Ammon's horn (tissue), 1 donor: ENCODE results near the gene ITSN1.
"Not testable (repeated sequence)": the region's sequence is repeated elsewhere in the genome, so short reads cannot be mapped to it uniquely, and the experiment has no call there.

ENCODE experiments used
- DNase-seq: peaks from one replicate; pipeline ENCODE4 v3.0.0-alpha.2; 2016; ENCODE audit warnings: low spot score

ITSN1 gene

DNA sequence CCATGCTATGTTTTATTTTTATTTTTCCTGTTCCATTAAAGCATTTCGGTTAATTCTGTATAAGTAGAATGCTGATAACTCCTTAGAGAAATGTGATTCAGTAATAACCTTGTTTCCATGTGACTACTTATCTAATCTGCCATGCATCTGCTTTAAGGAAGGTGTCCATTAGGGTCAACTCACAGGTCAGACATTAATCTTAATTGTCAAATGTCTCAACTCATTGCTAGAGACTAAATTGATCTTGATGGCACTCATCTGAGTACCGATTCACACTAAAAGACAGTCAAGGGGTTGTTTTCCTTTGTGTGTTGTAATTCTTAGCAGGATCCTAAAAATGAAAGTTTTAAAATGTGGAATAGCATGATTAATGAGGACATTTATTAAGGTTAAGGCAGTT lies 41.8 kb downstream of the ITSN1 start:
- no peak for DNase-seq

DNA sequence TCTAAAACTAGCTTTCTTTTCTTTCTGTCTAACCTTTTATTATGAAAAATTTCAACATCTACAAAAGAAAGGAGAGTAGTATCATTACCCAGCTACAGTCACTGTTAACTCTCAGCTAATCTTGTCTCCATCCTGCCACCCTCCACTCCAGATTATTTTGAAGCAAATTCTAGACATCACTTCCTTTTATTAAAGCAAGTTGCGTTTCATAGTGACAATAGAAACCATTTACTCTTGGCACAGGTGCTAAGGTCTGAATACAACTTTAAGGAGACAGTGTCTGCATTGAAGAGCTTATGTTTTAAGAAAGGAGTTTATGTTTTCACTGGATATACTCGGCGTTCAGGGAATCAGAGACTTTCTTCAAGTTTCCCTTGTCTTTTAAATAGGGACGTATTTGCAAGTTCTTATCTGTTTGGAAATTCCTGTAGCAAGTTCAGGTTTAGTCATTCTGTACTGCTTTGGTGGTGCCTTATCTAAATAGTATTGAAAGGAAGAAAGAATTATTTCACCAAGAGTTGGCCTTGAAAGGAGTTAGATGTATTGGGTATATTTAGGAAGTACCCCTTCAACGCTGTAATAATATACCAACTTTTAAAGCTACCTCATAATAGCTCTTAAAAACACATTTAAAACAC lies 42.7 kb downstream of the ITSN1 start:
- DNase-seq: no peak

DNA sequence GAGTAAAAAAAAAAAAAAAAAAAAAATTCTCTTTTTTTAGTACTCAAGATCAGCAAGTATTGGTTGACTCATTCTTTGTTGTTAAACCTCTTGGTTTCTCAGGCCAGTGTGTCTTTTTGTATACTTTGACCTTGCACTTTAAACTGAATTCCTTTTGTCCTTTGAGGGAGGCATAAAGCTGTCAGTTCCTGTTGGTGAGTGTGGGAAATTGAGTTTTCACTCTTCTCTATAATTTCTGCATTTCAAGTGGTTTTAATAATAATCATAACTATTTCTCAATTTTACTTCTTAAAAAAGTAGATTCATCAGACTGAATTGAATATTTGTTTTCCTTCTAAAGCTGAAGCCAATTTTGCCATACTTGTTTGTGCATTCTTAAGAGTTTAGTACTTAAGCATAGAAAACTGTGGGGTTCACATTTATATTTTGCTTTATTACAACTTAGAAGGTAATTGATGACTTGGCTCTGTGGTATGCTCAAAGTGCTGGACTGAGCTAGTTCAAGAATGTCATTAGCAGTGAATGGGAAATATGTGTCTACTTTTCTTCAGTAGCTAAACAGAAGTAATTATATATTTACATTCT lies 43.4 kb downstream of the ITSN1 start:
- no peak for DNase-seq

DNA sequence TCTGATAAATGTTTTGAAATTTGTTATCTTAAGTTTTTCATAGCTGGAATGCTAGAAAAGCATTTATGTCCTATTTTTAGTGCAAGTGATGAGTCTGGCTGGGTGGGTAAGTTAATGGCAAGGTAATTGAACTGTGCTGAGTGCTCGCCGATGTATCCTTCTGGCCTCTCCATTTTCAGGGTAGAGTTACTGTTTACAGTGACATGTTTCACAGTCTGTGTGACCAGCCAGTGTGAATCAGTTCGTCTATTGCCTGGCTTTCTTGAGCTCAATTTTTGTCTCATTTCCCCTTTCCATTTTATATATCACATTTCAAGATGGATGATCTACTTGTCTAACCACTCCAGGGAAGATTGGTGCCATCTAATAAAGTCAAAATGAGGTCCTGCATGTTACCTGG lies 44.1 kb downstream of the ITSN1 start:
- no peak for DNase-seq

GRCh38 chr21:33687634-33688033 lies 45.3 kb downstream of the ITSN1 start:
- no peak for DNase-seq

- DNase-seq: no peak
Measured at GRCh38 chr21:33688353-33688752, 46.1 kb downstream of the ITSN1 start.

DNA sequence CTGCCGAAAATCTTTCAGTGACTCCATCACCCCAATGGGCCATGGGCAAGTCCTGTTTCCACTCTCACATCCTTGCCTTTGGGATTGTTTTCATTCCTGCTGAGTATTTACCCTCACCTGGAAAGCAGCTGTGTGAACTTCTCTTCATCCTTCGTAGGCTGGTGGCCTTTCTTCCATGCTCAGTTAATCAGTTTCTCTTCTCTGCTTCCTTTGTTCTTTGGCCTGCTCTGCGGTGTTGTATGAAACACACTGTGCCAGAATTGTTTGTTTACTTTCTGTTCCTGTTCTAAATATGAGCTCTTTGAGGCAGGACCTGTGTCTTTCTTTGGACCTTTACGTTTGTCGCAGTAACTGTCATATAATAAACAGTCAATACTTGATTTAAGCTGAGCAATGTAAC lies 48.6 kb downstream of the ITSN1 start:
- no peak for DNase-seq

DNA sequence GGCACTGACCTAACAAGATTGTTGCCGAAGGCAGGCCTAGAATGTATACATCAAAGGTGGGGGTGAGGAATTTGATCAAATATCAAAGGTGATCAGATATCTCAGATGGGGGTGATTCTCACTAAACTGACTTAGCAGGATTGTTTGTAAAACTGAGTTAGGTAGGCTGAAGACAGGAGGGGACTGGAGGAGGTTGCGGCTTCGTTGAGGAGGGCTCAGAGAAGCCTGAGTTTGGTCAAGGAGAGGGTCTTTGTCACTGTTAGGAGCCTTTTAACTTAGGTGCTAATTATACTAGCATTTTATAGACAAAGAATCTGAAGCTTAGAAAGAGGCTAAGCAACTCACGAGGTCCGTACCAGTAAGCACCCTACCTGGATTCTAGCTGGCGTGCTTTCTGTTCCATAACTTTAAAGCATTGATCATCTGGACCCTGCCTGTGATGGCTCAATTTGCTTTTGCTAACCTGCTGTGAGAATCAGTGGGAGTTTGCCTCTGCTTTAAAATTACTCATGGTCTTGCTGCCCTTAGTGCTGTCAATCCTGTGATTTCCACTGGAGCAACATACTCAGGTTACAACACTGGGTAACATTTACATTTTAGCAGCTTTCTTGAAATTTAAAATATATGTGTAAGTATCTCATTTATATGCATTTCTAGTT lies 49.8 kb downstream of the ITSN1 start:
- DNase-seq: no peak

GRCh38 chr21:33695813-33696212 lies 53.5 kb downstream of the ITSN1 start:
- no peak for DNase-seq

DNA sequence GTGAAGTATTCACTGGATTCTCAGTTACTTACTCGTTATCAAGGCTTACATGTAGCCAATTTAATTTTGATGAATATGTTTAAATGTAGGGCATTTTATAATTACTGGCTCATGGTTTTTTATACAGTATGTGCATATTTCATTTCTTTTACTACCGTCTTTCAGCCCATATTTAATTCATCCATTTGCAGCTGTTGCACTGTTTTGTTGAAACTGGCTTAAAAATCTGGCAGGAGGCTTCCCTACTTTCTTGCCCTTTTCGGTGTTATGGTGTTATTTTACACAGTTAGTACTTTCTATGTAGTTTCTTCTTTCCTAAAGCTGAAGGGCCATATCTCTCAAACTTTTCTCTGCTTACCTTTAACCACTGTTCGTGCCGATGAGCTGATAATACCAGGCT lies 54.2 kb downstream of the ITSN1 start:
- DNase-seq: no peak

GRCh38 chr21:33698087-33698860 lies 56.0 kb downstream of the ITSN1 start:
- no peak for DNase-seq

- no peak for DNase-seq
Measured at GRCh38 chr21:33699277-33699676, 57.0 kb downstream of the ITSN1 start.

DNA sequence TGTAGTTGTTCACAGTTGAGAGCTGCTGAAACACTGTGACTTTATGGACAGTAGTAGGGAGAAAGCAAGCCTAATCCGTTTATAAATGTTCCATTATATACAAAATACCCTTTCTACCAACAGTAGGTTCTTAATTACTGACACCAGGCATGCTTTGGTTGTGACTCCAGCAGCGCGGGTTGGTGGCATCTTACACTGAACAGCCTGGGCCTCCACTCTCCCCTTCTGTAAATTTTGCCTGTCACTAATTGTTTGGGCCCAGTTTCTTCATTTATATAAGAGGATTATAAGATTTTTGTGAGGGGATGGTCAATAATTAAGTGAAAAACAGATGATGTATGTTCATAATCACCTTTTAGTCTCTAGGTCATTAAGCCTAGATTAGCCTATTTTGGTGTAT lies 58.2 kb downstream of the ITSN1 start:
- no peak for DNase-seq

DNA sequence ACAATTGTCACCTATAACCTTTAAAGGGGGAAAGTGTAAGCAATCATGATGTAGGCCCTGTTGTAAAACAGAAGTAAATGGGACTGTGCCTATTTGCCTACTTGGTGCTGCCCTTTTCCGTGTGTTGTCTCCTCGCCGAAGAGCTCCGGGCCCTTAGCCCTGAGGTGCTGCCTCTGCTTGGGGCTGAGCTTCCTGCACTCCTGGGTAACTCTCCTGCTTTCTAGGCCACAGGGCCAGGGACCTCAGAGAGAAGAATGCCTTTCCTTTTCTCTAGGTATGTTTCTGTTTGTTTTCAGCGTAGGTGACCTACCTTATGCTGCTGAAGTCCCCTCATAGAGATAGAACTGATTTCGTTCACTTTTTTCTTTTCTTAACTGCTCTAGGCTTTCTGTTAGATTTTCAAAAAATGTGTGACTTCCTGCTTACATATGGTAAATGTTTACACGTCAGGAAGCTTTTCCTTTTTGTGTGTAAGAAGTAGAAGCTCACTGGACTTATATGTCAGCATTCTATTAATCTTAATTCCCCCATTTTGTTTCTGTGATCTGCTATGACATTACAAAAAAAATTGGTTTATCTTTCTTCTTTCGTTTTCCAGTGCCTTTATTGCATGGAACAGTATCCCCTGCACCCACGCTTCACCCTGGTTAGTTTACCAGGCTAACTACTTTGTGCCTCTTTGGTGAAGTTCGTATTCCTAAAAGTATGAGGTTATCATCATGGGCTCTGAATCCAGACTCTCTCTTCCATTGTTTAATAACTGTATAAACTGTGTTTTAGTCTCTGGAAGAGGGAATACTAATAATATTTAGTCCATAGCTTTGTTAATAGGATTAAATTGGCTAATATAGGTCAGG lies 61.7 kb downstream of the ITSN1 start:
- DNase-seq: no peak

- DNase-seq: no peak
Measured at GRCh38 chr21:33707846-33708245, 65.5 kb downstream of the ITSN1 start.

DNA sequence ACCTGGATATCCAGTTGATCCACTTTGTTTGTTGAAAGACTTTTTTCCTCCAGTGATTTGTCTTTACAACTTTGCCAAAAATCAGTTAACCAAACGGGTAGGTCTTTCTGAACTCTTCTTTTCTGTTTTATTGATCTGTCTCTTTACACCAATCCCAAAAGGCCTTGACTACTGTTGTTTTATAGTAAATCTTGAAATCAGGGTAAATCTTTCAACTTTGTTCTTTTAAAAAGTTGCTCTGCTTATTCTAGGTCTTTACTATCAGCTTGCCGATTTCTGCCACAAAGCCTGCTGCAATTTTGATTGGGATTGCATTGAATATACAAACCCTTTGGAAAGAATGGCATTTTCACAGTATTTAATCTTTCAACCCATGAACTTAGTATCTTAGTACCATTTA lies 66.6 kb downstream of the ITSN1 start:
- no peak for DNase-seq

DNA sequence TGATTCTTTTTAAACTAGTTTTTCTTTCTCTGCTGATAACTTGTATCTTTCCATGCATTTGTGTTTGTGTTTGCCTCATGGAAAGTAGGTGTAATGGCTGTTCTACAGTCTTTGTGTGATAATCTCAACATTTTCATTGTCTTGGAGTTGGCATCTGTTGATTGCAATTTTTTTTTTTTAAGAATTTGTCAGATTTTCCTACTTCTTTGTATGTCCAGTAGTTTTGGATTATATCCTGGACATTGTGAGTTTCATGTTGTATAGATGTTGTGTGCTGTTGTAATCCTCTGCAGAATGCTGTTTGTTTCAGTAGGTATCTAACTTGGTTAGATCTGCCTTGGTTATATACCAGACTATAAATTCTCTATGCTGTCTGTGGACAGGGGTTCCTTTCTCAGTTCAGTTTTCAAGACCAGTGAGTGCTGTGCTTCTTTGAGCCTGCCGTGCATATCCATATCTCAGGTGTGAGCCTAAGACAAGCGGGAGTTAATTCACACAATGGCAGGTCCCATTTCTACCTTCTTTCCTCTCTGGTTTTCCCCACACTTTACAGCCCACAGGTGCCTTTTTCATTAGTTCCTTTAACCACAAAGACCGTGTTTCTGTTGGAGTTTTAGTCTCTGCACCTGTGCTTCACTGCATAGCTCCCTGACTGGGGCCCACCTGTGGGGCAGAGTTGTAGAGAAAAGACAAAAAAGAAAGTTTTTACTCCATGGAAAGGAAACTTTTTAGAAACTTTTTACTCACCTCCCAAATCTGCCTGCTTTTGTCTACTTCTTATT lies 69.9 kb downstream of the ITSN1 start:
- DNase-seq: no peak

GRCh38 chr21:33721081-33721480 lies 78.8 kb downstream of the ITSN1 start:
- DNase-seq: no peak

DNA sequence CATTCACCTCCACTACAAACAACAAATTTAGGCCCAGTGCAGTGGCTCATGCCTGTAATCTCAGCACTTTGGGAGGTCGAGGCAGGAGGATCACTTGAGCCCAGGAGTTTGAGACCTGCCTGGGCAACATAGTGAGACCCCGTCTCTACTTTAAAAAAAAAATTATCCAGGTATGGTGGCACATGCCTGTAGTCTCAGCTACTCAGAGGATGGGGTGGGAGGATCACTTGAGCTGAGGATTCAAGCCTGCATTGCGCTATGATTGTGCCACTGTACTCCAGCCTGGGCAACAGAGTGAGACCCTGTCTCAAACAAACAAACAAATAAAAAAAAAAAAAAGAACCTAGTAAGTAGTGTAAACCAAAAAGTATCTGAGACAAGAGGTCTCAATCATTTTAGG lies 86.8 kb downstream of the ITSN1 start:
- not testable (repeated sequence) for DNase-seq

- DNase-seq: no peak
Measured at GRCh38 chr21:33729641-33730040, 87.3 kb downstream of the ITSN1 start.

- no peak for DNase-seq
Measured at GRCh38 chr21:33731447-33731846, 89.1 kb downstream of the ITSN1 start.
